ENCODE measurements around the gene MICU1.

Gene MICU1

GRCh38 chr10:72595436-72595835 is 30.4 kb downstream of the MICU1 start:
- Histone ChIP-seq H3K9me3 (ENCODE audit: control insufficient read depth, insufficient read depth, low read length) (no peaks in the 10 kb centered on the region), H3K27me3 (ENCODE audit: control insufficient read depth, low read length) (no peaks in the 10 kb centered on the region), H3K79me2 (ENCODE audit: control insufficient read depth, low read length) (0 out of 2 replicates have a peak, but pooled peaks cover 2% of the 10 kb centered on the region), H3K4me1 (ENCODE audit: control insufficient read depth, low read length) (no peaks in the 10 kb centered on the region), H3F3A (ENCODE audit: control insufficient read depth, insufficient read depth) (no peaks in the 10 kb centered on the region), H3K27ac (ENCODE audit: low read depth, low read length) (no peak overlapping the region), H3K4me3 (ENCODE audit: low read length) (no peak overlapping the region), H3K36me3 (ENCODE audit: control insufficient read depth, low read length) (no peaks in the 10 kb centered on the region), H4K20me1 (ENCODE audit: control insufficient read depth, insufficient read depth, low read depth, low read length) (no peaks in the 10 kb centered on the region), H3K9me2 (replicated peaks; ENCODE audit: control insufficient read depth, low read length) (no peaks in the 10 kb centered on the region), H3K4me2 (ENCODE audit: low read length) (no peak overlapping the region)
- TF ChIP-seq EZH2phosphoT487 (IDR thresholded peaks at IDR 0.05; ENCODE audit: borderline replicate concordance, low read length), result no peak

GRCh38 chr10:72593963-72594362 is 31.9 kb downstream of the MICU1 start:
- H3K4me3 ChIP-seq (ENCODE audit: low read length), result no peak overlapping the region
- no peaks in the 10 kb centered on the region for H3F3A ChIP-seq (ENCODE audit: control insufficient read depth, insufficient read depth)
- no peaks in the 10 kb centered on the region for H3K27me3 ChIP-seq (ENCODE audit: control insufficient read depth, low read length)
- TF ChIP-seq EZH2phosphoT487 (IDR thresholded peaks at IDR 0.05; ENCODE audit: borderline replicate concordance, low read length), result no peak
- TF ChIP-seq, protein P1, sequence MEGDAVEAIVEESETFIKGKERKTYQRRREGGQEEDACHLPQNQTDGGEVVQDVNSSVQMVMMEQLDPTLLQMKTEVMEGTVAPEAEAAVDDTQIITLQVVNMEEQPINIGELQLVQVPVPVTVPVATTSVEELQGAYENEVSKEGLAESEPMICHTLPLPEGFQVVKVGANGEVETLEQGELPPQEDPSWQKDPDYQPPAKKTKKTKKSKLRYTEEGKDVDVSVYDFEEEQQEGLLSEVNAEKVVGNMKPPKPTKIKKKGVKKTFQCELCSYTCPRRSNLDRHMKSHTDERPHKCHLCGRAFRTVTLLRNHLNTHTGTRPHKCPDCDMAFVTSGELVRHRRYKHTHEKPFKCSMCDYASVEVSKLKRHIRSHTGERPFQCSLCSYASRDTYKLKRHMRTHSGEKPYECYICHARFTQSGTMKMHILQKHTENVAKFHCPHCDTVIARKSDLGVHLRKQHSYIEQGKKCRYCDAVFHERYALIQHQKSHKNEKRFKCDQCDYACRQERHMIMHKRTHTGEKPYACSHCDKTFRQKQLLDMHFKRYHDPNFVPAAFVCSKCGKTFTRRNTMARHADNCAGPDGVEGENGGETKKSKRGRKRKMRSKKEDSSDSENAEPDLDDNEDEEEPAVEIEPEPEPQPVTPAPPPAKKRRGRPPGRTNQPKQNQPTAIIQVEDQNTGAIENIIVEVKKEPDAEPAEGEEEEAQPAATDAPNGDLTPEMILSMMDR (IDR thresholded peaks at IDR 0.05; ENCODE audit: low read depth, low read length, poor library complexity, severe bottlenecking), result no peak
- no peak overlapping the region for H3K27ac ChIP-seq (ENCODE audit: low read depth, low read length)
- no peaks in the 10 kb centered on the region for H3K9me3 ChIP-seq (ENCODE audit: control insufficient read depth, insufficient read depth, low read length)
- no peak overlapping the region for H3K4me2 ChIP-seq (ENCODE audit: low read length)
- H3K9me2 ChIP-seq (replicated peaks; ENCODE audit: control insufficient read depth, low read length), result no peaks in the 10 kb centered on the region
- H3K4me1 ChIP-seq (ENCODE audit: control insufficient read depth, low read length), result no peaks in the 10 kb centered on the region
- H4K20me1 ChIP-seq (ENCODE audit: control insufficient read depth, insufficient read depth, low read depth, low read length), result no peaks in the 10 kb centered on the region
- H3K36me3 ChIP-seq (ENCODE audit: control insufficient read depth, low read length), result no peaks in the 10 kb centered on the region
- H3K79me2 ChIP-seq (ENCODE audit: control insufficient read depth, low read length), result 0 out of 2 replicates have a peak, but pooled peaks cover 2% of the 10 kb centered on the region

DNA sequence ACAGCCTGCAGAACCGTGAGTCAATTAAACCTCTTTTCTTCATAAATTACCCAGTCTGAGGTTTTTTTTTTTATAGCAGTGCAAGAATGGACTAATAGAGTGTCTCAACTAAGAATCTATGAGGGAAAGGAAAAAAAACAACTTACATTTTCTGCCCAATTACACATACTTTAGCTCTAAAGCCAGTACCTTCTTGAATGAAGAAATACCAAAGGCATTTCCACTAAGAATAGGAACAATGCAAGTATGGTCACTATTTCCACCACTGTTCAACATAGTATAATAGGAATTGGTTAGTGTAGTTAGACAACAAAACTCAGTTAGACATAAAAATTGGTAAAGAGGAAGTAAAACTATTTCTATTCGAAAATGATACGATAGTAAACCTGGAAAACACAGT is 37.6 kb downstream of the MICU1 start:
- no peaks in the 10 kb centered on the region for H3K9me2 ChIP-seq (replicated peaks; ENCODE audit: control insufficient read depth, low read length)
- no peak overlapping the region for H3K4me3 ChIP-seq (ENCODE audit: low read length)
- no peaks in the 10 kb centered on the region for H3K27me3 ChIP-seq (ENCODE audit: control insufficient read depth, low read length)
- no peaks in the 10 kb centered on the region for H4K20me1 ChIP-seq (ENCODE audit: control insufficient read depth, insufficient read depth, low read depth, low read length)
- H3F3A ChIP-seq (ENCODE audit: control insufficient read depth, insufficient read depth), result no peaks in the 10 kb centered on the region
- no peaks in the 10 kb centered on the region for H3K9me3 ChIP-seq (ENCODE audit: control insufficient read depth, insufficient read depth, low read length)
- H3K4me1 ChIP-seq (ENCODE audit: control insufficient read depth, low read length), result no peaks in the 10 kb centered on the region
- TF ChIP-seq, protein P1 (IDR thresholded peaks at IDR 0.05; ENCODE audit: low read depth, low read length, poor library complexity, severe bottlenecking), result no peak
- no peak for TF ChIP-seq EZH2phosphoT487 (IDR thresholded peaks at IDR 0.05; ENCODE audit: borderline replicate concordance, low read length)
- 0 out of 2 replicates have a peak, but pooled peaks cover 4% of the 10 kb centered on the region for H3K79me2 ChIP-seq (ENCODE audit: control insufficient read depth, low read length)
- H3K4me2 ChIP-seq (ENCODE audit: low read length), result no peak overlapping the region
- no peak overlapping the region for H3K27ac ChIP-seq (ENCODE audit: low read depth, low read length)
- no peaks in the 10 kb centered on the region for H3K36me3 ChIP-seq (ENCODE audit: control insufficient read depth, low read length)

DNA sequence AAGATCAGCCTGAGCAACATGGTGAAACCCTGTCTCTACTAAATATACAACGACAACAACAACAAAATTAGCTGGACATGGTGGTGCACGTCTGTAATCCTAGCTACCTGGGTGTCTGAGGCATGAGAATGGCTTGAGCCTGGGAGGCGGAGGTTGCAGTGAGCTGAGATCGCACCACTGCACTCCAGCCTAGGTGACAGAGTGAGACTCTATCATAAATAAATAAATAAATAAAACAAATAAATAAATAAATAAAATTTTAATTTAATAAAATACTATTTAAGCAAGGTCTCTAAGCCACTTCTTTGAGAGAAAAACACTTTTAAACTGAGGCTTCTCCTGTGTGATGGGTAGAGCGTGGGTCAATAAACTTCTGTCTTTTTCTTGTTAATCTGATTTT is 38.3 kb downstream of the MICU1 start:
- Histone ChIP-seq H3F3A (ENCODE audit: control insufficient read depth, insufficient read depth) (no peaks in the 10 kb centered on the region), H3K4me3 (ENCODE audit: low read length) (no peak overlapping the region), H3K27ac (ENCODE audit: low read depth, low read length) (no peak overlapping the region), H3K36me3 (ENCODE audit: control insufficient read depth, low read length) (no peaks in the 10 kb centered on the region), H3K79me2 (ENCODE audit: control insufficient read depth, low read length) (0 out of 2 replicates have a peak, but pooled peaks cover 4% of the 10 kb centered on the region), H4K20me1 (ENCODE audit: control insufficient read depth, insufficient read depth, low read depth, low read length) (no peaks in the 10 kb centered on the region), H3K9me3 (ENCODE audit: control insufficient read depth, insufficient read depth, low read length) (no peaks in the 10 kb centered on the region), H3K9me2 (replicated peaks; ENCODE audit: control insufficient read depth, low read length) (no peaks in the 10 kb centered on the region), H3K4me1 (ENCODE audit: control insufficient read depth, low read length) (no peaks in the 10 kb centered on the region), H3K27me3 (ENCODE audit: control insufficient read depth, low read length) (no peaks in the 10 kb centered on the region), H3K4me2 (ENCODE audit: low read length) (no peak overlapping the region)
- TF ChIP-seq, protein P1 (IDR thresholded peaks at IDR 0.05; ENCODE audit: low read depth, low read length, poor library complexity, severe bottlenecking), result no peak
- no peak for TF ChIP-seq EZH2phosphoT487 (IDR thresholded peaks at IDR 0.05; ENCODE audit: borderline replicate concordance, low read length)
